ENCODE data around the gene ENOSF1.

Gene ENOSF1

GRCh38 chr18:629269-630150, 82.9 kb downstream of the ENOSF1 start:
- no peak for DNase-seq (ENCODE audit: low spot score in 2 of 2)
- Histone ChIP-seq H3K4me1 (peaks cover 11% of the 10 kb centered on the region), H3K4me3 (no peak overlapping the region), H3K9me3 (no peaks in the 10 kb centered on the region), H3K27me3 (ENCODE audit: low read depth) (no peaks in the 10 kb centered on the region), H3K36me3 (replicated peaks) (no peaks in the 10 kb centered on the region)
- in situ Hi-C loops (cut with MboI; ENCODE audit: low sequenced_read_pairs) = loop anchor here (10.0 kb wide), 1 partner anchor 205 kb away; no protein-coding TSS in a partner anchor

GRCh38 chr18:627231-627630, 85.2 kb downstream of the ENOSF1 start:
- Histone ChIP-seq H3K36me3 (replicated peaks) (no peaks in the 10 kb centered on the region), H3K4me3 (no peak overlapping the region), H3K4me1 (peaks cover 7% of the 10 kb centered on the region; the same call in 1 of the 2 replicates), H3K9me3 (no peaks in the 10 kb centered on the region), H3K27me3 (ENCODE audit: low read depth) (no peaks in the 10 kb centered on the region)
- in situ Hi-C loops (cut with MboI; ENCODE audit: low sequenced_read_pairs) = loop anchor here (10.0 kb wide), 1 partner anchor 208 kb away; no protein-coding TSS in a partner anchor
- DNase-seq (ENCODE audit: low spot score in 2 of 2) = no peak

- Histone ChIP-seq H3K27me3 (ENCODE audit: low read depth) (no peaks in the 10 kb centered on the region; the same call in 1 of the 2 replicates), H3K4me3 (no peak overlapping the region), H3K36me3 (replicated peaks) (no peaks in the 10 kb centered on the region), H3K4me1 (peaks cover 7% of the 10 kb centered on the region; the same call in 1 of the 2 replicates), H3K9me3 (no peaks in the 10 kb centered on the region)
- DNase-seq (ENCODE audit: low spot score in 2 of 2) = peak; percentile 70 to 85
- in situ Hi-C loops (cut with MboI; ENCODE audit: low sequenced_read_pairs) = loop anchor here (10.0 kb wide), 1 partner anchor 211 kb away; no protein-coding TSS in a partner anchor
These were observed 88.4 kb downstream of the ENOSF1 start for GRCh38 chr18:623761-624620.

DNA sequence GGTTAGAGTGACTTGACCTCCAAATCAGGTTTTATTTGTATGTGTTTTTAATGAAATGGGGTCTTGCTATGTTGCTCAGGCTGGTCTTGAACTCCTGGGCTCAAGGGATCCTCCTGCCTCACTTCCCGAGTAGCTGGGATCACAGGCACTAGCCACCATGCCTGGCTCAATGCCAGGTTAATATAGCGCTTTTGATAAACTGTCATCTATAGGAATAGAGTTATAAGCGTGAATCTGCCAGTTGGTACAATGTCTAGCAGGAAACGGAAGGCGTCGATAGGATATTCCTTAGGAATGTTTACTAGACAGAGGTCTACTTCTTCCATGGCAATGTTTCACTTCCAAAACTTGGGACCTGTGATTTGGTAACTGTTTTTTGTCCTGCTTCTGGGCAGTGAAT, 90.1 kb downstream of the ENOSF1 start:
- in situ Hi-C loops (cut with MboI; ENCODE audit: low sequenced_read_pairs) = loop anchor here (10.0 kb wide), 1 partner anchor 213 kb away; no protein-coding TSS in a partner anchor
- H3K9me3 ChIP-seq = no peaks in the 10 kb centered on the region

GRCh38 chr18:621291-622043, 91.0 kb downstream of the ENOSF1 start:
- no peaks in the 10 kb centered on the region for H3K4me1 ChIP-seq
- in situ Hi-C loops (cut with MboI; ENCODE audit: low sequenced_read_pairs) = loop anchor here (10.0 kb wide), 1 partner anchor 213 kb away; no protein-coding TSS in a partner anchor
- H3K27me3 ChIP-seq (ENCODE audit: low read depth) = no peaks in the 10 kb centered on the region; the same call in 1 of the 2 replicates
- no peak for DNase-seq (ENCODE audit: low spot score in 2 of 2)
- H3K4me3 ChIP-seq = no peak overlapping the region
- no peaks in the 10 kb centered on the region for H3K36me3 ChIP-seq (replicated peaks)
- H3K9me3 ChIP-seq = no peaks in the 10 kb centered on the region

More for the DNA sequence above, 90.1 kb downstream of the ENOSF1 start:
- peaks cover 4% of the 10 kb centered on the region; the same call in 1 of the 2 replicates for H3K4me1 ChIP-seq
- no peaks in the 10 kb centered on the region; the same call in 1 of the 2 replicates for H3K27me3 ChIP-seq (ENCODE audit: low read depth)
- no peak for DNase-seq (ENCODE audit: low spot score in 2 of 2)
- no peaks in the 10 kb centered on the region for H3K36me3 ChIP-seq (replicated peaks)
- H3K4me3 ChIP-seq = no peak overlapping the region
